Skin epidermis (tissue), 12 donors: ENCODE results near the gene ITPRIPL2.

Source experiments
- H3K27ac ChIP-seq, 21 experiments: fragments of 200-600 bp; sonication (generic) in 11 of 21; one replicate each; pipeline ENCODE4 v1.5.0; 2020; ENCODE audit warnings: mild to moderate bottlenecking in 3 of 21, inconsistent platforms in 2 of 21, moderate library complexity in 2 of 21
- H3K4me3 ChIP-seq, 7 experiments: fragments of 200-600 bp; sonication (generic) in 2 of 7; one replicate each; pipeline ENCODE4 v1.5.0; 2020; ENCODE audit warnings: inconsistent platforms in 2 of 7, mild to moderate bottlenecking in 2 of 7, moderate library complexity in 1 of 7

The ITPRIPL2 gene

GRCh38 chr16:19136549-19137196 is 22.9 kb downstream of the ITPRIPL2 start:
- H3K27ac ChIP-seq = peak overlapping the region in 12 of 21 experiments; percentile 23 to 67 (median 32)
- H3K4me3 ChIP-seq = no peak overlapping the region

GRCh38 chr16:19137201-19138128 is 23.7 kb downstream of the ITPRIPL2 start:
- H3K27ac ChIP-seq = peak overlapping the region in 13 of 21 experiments; percentile 6 to 72 (median 52)

GRCh38 chr16:19138601-19139000 is 24.8 kb downstream of the ITPRIPL2 start:
- Histone ChIP-seq H3K4me3 (no peak overlapping the region), H3K27ac (peak overlapping the region in 11 of 21 experiments; percentile 0 to 72 (median 26))

More at GRCh38 chr16:19137201-19138128, 23.7 kb downstream of the ITPRIPL2 start:
- H3K4me3 ChIP-seq = no peak overlapping the region

- peak overlapping the region in 10 of 21 experiments; percentile 21 to 62 (median 46) for H3K27ac ChIP-seq
- H3K4me3 ChIP-seq = no peak overlapping the region
These were observed 25.8 kb downstream of the ITPRIPL2 start for GRCh38 chr16:19139436-19140091.

- Histone ChIP-seq H3K27ac (peak overlapping the region in 2 of 21 experiments; percentile 27 to 62), H3K4me3 (no peak overlapping the region)
These were observed 26.6 kb downstream of the ITPRIPL2 start for GRCh38 chr16:19140396-19140795.

GRCh38 chr16:19142939-19143598 is 29.3 kb downstream of the ITPRIPL2 start:
- Histone ChIP-seq H3K4me3 (no peak overlapping the region), H3K27ac (peak overlapping the region in 2 of 21 experiments; percentile 21 to 30)

- peak overlapping the region in 1 of 21 experiments; percentile 21 for H3K27ac ChIP-seq
- no peak overlapping the region for H3K4me3 ChIP-seq
These were observed 29.8 kb downstream of the ITPRIPL2 start for GRCh38 chr16:19143599-19143956.

GRCh38 chr16:19145010-19145409 is 31.2 kb downstream of the ITPRIPL2 start:
- no peak overlapping the region for H3K4me3 ChIP-seq
- no peak overlapping the region for H3K27ac ChIP-seq

- Histone ChIP-seq H3K4me3 (no peak overlapping the region), H3K27ac (no peak overlapping the region)
These were observed 33.4 kb downstream of the ITPRIPL2 start for GRCh38 chr16:19147126-19147525.

- Histone ChIP-seq H3K4me3 (no peak overlapping the region), H3K27ac (no peak overlapping the region)
These were observed 33.9 kb downstream of the ITPRIPL2 start for GRCh38 chr16:19147627-19148026.

- no peak overlapping the region for H3K4me3 ChIP-seq
- H3K27ac ChIP-seq = no peak overlapping the region
These were observed 34.4 kb downstream of the ITPRIPL2 start for GRCh38 chr16:19148189-19148588.

- H3K4me3 ChIP-seq = no peak overlapping the region
These were observed 37.5 kb downstream of the ITPRIPL2 start for GRCh38 chr16:19151310-19151709.

GRCh38 chr16:19152042-19152441 is 38.3 kb downstream of the ITPRIPL2 start:
- Histone ChIP-seq H3K4me3 (no peak overlapping the region), H3K27ac (no peak overlapping the region)

More at GRCh38 chr16:19151310-19151709, 37.5 kb downstream of the ITPRIPL2 start:
- no peak overlapping the region for H3K27ac ChIP-seq

GRCh38 chr16:19153876-19154275 is 40.1 kb downstream of the ITPRIPL2 start:
- Histone ChIP-seq H3K27ac (no peak overlapping the region), H3K4me3 (no peak overlapping the region)

GRCh38 chr16:19162085-19162484 is 48.3 kb downstream of the ITPRIPL2 start:
- Histone ChIP-seq H3K4me3 (no peak overlapping the region), H3K27ac (no peak overlapping the region)

- no peak overlapping the region for H3K4me3 ChIP-seq
- H3K27ac ChIP-seq = no peak overlapping the region
These were observed 49.5 kb downstream of the ITPRIPL2 start for GRCh38 chr16:19163215-19163614.

GRCh38 chr16:19164285-19164684 is 50.5 kb downstream of the ITPRIPL2 start:
- H3K4me3 ChIP-seq = no peak overlapping the region
- no peak overlapping the region for H3K27ac ChIP-seq

GRCh38 chr16:19165101-19165500 is 51.3 kb downstream of the ITPRIPL2 start:
- Histone ChIP-seq H3K27ac (no peak overlapping the region), H3K4me3 (no peak overlapping the region)

GRCh38 chr16:19166500-19166899 is 52.7 kb downstream of the ITPRIPL2 start:
- Histone ChIP-seq H3K4me3 (no peak overlapping the region), H3K27ac (no peak overlapping the region)
